Adipocyte (in vitro differentiated cells): Measurements from ENCODE around the gene PLCD3.

Source experiments
- DNase-seq: peaks from one replicate; pipeline ENCODE4 v3.0.0-alpha.2; 2015; ENCODE audit warnings: low read depth
- H3K27me3 ChIP-seq: replicated peaks from 2 replicates; pipeline ENCODE4 v1.7.0; 2013; ENCODE audit warnings: mild to moderate bottlenecking, low read length, moderate library complexity; ENCODE audit not compliant: control insufficient read depth, insufficient read depth
- H3K36me3 ChIP-seq: 2 replicates; pipeline ENCODE4 v1.7.0; 2013; ENCODE audit warnings: low read length, mild to moderate bottlenecking, moderate library complexity; ENCODE audit not compliant: control insufficient read depth, insufficient read depth, severe bottlenecking
- H3K4me1 ChIP-seq: 2 replicates; pipeline ENCODE4 v1.7.0; 2013; ENCODE audit warnings: mild to moderate bottlenecking, low read length, moderate library complexity; ENCODE audit not compliant: control insufficient read depth, insufficient read depth
- H3K4me3 ChIP-seq: 2 replicates; pipeline ENCODE4 v1.7.0; 2013; ENCODE audit warnings: mild to moderate bottlenecking, low read length, moderate library complexity
- H3K9ac ChIP-seq: 2 replicates; pipeline ENCODE4 v1.7.0; 2013; ENCODE audit warnings: mild to moderate bottlenecking, low read length, moderate library complexity
- H3K9me3 ChIP-seq: 2 replicates; pipeline ENCODE4 v1.7.0; 2013; ENCODE audit warnings: mild to moderate bottlenecking, low read length, moderate library complexity; ENCODE audit not compliant: control insufficient read depth

The PLCD3 gene

GRCh38 chr17:45092911-45093430 lies 39.3 kb downstream of the PLCD3 start:
- H3K4me3 ChIP-seq, result peak overlapping the region; percentile 15
- peaks cover 80% of the 10 kb centered on the region for H3K36me3 ChIP-seq
- H3K9me3 ChIP-seq, result no peaks in the 10 kb centered on the region
- H3K9ac ChIP-seq, result peak overlapping the region; percentile 81
- peaks cover 76% of the 10 kb centered on the region for H3K4me1 ChIP-seq
- no peaks in the 10 kb centered on the region for H3K27me3 ChIP-seq
- DNase-seq, result peak; percentile 98

- Histone ChIP-seq H3K36me3 (peaks cover 80% of the 10 kb centered on the region), H3K9me3 (no peaks in the 10 kb centered on the region), H3K4me3 (peak overlapping the region; percentile 15), H3K9ac (peak overlapping the region; percentile 81), H3K27me3 (no peaks in the 10 kb centered on the region), H3K4me1 (peaks cover 76% of the 10 kb centered on the region)
- DNase-seq, result no peak
Measured at GRCh38 chr17:45091778-45092425, 40.4 kb downstream of the PLCD3 start.

DNA sequence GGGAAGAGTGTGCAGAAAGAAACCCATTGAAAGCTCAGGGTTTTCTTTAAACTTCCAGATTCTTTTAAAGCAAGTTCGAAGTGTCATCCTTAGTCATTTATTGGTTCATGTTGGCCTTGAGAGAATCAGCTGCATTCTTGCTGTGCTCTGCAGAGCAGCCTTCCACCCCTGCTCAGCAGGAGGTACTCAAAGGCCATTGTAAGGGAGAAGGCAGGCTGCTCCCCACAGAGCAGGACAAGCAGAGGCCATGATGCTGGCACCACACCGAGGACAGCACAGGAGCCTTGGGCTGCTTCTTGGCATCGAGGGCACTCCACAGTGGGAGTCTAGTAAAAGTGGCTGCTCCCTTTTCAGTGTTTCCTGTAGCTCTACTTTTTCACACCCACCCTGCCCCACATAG lies 41.6 kb downstream of the PLCD3 start:
- Histone ChIP-seq H3K4me1 (peaks cover 70% of the 10 kb centered on the region), H3K9ac (peak overlapping the region; percentile 28), H3K36me3 (peaks cover 78% of the 10 kb centered on the region)

DNA sequence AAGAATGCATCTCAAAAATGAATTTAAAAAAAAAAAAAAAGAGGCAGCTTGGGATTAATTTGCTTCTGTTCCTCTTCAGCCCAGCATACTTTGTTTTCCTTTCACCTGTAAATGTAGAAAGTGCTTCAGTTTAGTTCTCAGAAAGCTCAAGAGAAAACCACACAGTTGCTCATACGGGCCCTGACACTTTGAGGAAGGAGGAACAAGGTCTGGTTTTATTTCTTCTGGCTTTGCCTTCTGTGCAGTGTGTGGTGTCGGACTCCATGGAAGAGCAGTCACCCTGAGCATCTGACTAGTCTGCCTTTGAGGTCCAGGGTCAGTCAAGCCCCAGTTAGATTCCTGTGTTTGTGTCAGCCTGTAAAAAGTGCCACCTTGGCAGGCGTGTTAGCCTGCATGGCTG lies 43.6 kb downstream of the PLCD3 start:
- H3K27me3 ChIP-seq, result no peaks in the 10 kb centered on the region
- H3K4me1 ChIP-seq, result peaks cover 63% of the 10 kb centered on the region
- peaks cover 79% of the 10 kb centered on the region for H3K36me3 ChIP-seq
- H3K9ac ChIP-seq, result peak overlapping the region; percentile 77
- no peak overlapping the region for H3K4me3 ChIP-seq
- no peaks in the 10 kb centered on the region for H3K9me3 ChIP-seq
- no peak for DNase-seq

More for the DNA sequence above, 41.6 kb downstream of the PLCD3 start:
- no peak overlapping the region for H3K4me3 ChIP-seq
- H3K9me3 ChIP-seq, result no peaks in the 10 kb centered on the region
- H3K27me3 ChIP-seq, result no peaks in the 10 kb centered on the region
- no peak for DNase-seq

- no peaks in the 10 kb centered on the region for H3K9me3 ChIP-seq
- peak overlapping the region; percentile 77 for H3K9ac ChIP-seq
- peak overlapping the region; percentile 22 for H3K4me3 ChIP-seq
- no peak for DNase-seq
- H3K36me3 ChIP-seq, result peaks cover 86% of the 10 kb centered on the region
- H3K4me1 ChIP-seq, result peaks cover 57% of the 10 kb centered on the region
- H3K27me3 ChIP-seq, result no peaks in the 10 kb centered on the region
Measured at GRCh38 chr17:45087978-45088377, 44.3 kb downstream of the PLCD3 start.

DNA sequence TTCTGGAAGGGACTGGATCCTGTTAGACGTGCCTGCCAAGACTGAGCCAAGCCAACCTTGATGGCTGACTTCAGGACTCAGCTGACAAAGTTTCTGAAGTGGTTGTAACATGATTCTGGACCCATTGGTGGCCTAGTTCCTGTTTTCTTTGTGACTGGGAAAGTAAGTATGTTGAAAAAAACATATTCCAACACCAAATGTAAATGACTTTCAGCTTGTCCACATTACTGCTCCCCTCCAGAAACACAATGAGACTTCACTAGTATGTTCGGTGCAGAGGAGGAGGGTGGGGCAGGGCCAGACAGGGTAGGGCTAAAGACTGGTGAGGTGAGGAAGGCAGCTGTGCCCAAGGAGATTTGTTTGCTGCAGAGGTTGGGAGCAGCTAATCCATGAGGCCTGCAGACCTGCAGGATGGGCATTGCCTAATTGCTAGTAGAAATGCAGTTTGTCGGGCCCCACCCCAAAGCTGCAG lies 44.8 kb downstream of the PLCD3 start:
- H3K36me3 ChIP-seq, result peaks cover 90% of the 10 kb centered on the region
- peak overlapping the region; percentile 77 for H3K9ac ChIP-seq
- no peaks in the 10 kb centered on the region for H3K9me3 ChIP-seq
- H3K27me3 ChIP-seq, result no peaks in the 10 kb centered on the region
- H3K4me3 ChIP-seq, result no peak overlapping the region
- H3K4me1 ChIP-seq, result peaks cover 53% of the 10 kb centered on the region
- DNase-seq, result peak; percentile 71

DNA sequence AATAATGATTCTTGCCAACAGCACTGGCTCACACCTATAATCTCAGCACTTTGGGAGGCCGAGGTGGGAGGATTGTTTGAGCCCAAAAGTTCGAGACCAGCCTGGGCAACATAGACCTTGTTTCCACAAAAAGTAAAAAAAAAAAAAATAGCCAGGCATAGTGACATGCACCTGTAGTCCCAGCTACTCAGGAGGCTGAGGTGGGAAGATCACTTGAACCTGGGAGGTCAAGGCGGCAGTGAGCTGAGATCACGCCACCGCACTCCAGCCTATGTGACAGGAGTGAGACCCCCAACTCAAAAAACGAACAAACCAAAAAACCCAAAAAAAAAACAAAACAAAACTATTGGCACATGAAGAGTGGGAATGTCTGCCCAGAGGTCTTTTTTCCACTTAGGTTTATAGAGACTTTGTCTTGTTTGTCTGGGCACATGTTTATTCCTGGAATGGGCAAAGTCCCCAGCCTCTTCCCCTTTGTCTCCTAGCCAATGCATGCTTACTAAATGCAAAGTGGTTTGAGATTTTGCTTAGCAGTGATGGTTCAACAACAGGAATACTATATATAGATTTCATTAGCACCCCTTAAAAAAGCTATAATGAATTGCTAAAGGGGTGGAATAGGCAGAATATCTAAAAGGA lies 45.3 kb downstream of the PLCD3 start:
- H3K9ac ChIP-seq, result peak overlapping the region; percentile 77
- DNase-seq, result no peak
- H3K36me3 ChIP-seq, result peaks cover 93% of the 10 kb centered on the region
- H3K4me3 ChIP-seq, result no peak overlapping the region
- H3K9me3 ChIP-seq, result no peaks in the 10 kb centered on the region
- peaks cover 48% of the 10 kb centered on the region for H3K4me1 ChIP-seq
- no peaks in the 10 kb centered on the region for H3K27me3 ChIP-seq

DNA sequence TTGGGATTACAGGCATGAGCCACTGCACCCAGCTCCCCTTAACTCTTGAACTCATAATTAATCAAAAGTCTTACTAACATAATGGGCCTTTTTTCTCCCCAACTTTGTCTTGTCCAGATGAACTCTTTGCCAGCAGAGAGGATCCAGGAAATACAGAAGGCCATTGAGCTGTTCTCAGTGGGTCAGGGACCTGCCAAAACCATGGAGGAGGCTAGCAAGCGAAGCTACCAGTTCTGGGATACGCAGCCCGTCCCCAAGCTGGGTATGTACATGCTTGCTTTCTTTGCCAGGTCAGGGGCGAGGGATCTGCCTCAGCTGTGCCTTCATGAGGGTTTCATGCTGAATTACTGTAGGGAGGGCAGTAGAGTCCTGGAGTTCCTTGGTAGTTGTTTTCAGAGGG lies 45.9 kb downstream of the PLCD3 start:
- Histone ChIP-seq H3K4me3 (no peak overlapping the region), H3K36me3 (peaks cover 93% of the 10 kb centered on the region), H3K27me3 (no peaks in the 10 kb centered on the region), H3K4me1 (peaks cover 46% of the 10 kb centered on the region), H3K9ac (peak overlapping the region; percentile 46), H3K9me3 (no peaks in the 10 kb centered on the region)
- DNase-seq, result no peak

- peaks cover 22% of the 10 kb centered on the region for H3K4me1 ChIP-seq
- H3K4me3 ChIP-seq, result no peak overlapping the region
- DNase-seq, result no peak
- H3K27me3 ChIP-seq, result no peaks in the 10 kb centered on the region
- peak overlapping the region; percentile 52 for H3K9ac ChIP-seq
- no peaks in the 10 kb centered on the region for H3K9me3 ChIP-seq
- H3K36me3 ChIP-seq, result peaks cover 65% of the 10 kb centered on the region
Measured at GRCh38 chr17:45081047-45081703, 51.1 kb downstream of the PLCD3 start.

DNA sequence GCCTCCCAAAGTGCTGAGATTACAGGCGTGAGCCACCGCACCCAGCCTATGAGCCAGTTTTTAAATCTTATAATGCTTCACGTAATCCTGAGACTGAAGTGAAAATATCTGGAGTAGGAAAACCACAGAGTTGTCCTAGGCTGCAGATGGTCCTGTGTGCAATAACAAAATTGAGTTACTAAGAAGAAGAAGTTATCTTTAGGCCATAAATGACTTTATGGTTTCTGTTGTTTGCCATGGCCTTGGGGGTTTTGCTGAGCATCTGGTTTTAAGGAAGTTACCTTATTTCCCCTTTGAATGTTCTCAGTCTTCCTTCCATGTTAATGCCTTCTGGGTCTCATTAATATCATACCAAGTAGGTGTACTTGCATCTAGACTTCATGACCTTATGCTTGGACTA lies 54.7 kb downstream of the PLCD3 start:
- Histone ChIP-seq H3K9ac (no peak overlapping the region), H3K9me3 (no peaks in the 10 kb centered on the region), H3K27me3 (no peaks in the 10 kb centered on the region), H3K4me1 (peaks cover 47% of the 10 kb centered on the region), H3K4me3 (no peak overlapping the region), H3K36me3 (peaks cover 52% of the 10 kb centered on the region)
- no peak for DNase-seq

DNA sequence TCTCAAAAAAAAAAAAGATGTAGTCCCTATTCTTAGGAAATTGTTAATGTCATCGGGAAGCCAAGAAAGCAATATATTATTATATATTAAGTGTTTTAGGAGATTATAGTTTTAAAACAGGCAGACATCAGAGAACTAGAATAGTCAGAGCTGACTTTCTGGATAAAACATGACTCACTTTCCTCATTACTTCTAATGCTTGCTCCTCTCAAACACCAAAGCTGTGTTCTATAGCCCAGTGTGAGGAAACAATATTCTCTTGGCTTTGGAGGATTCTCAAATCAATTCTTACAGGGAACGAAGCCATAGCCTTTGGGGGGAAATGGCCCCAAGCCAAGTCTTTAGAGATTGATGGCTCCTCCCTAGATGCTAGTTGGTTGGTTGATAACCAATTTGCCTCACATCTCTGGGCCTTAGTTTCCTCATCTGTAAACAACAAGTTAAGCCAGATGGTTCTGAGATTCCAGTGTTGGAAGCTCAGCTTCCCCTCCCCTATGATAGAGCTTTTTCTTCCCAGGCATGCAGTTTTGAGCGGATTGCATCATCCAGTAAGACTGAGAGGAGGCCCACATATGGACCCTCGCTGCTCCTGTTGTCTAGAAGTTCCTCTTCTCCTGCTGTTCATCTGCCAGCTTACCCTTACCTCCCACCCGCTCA lies 58.8 kb downstream of the PLCD3 start:
- peak overlapping the region; percentile 84 for H3K9ac ChIP-seq
- no peaks in the 10 kb centered on the region for H3K9me3 ChIP-seq
- H3K4me1 ChIP-seq, result peaks cover 34% of the 10 kb centered on the region
- H3K27me3 ChIP-seq, result no peaks in the 10 kb centered on the region
- H3K36me3 ChIP-seq, result peaks cover 42% of the 10 kb centered on the region
- peak overlapping the region; percentile 31 for H3K4me3 ChIP-seq
- peak; percentile 91 for DNase-seq
